ENCODE data around the gene FOXD2. TPM values are rescaled to one million over a fixed set of nuclear protein-coding genes. Genes with fewer than 3 reads are reported as not detected.

FOXD2 gene
- polyA plus RNA-seq, 2 of the 4 experiments (the other 2 are of a cell fraction): 0.13 to 0.35 TPM

- POLR2A ChIA-PET: no interaction called here
- 95% methylated on average over 5 of the region's 5 CpGs for WGBS (ENCODE audit: missing lambda C conversion rate)
- H3K9me3 ChIP-seq: no peaks in the 10 kb centered on the region
- CTCF ChIA-PET: interaction anchor here (1.4 kb wide), 1 partner anchor 17 kb away, joined by 3 read pairs; no protein-coding TSS in a partner anchor
- H3K27ac ChIP-seq: no peak overlapping the region
- no peak overlapping the region for H3K4me2 ChIP-seq
- TF ChIP-seq NFE2L2 (conservative IDR thresholded peaks at IDR 0.05; ENCODE audit: low read length): no peak
- TF ChIP-seq MAZ (IDR thresholded peaks at IDR 0.05; ENCODE audit: borderline replicate concordance, low read depth, low read length): no peak
- TF ChIP-seq, protein P1, sequence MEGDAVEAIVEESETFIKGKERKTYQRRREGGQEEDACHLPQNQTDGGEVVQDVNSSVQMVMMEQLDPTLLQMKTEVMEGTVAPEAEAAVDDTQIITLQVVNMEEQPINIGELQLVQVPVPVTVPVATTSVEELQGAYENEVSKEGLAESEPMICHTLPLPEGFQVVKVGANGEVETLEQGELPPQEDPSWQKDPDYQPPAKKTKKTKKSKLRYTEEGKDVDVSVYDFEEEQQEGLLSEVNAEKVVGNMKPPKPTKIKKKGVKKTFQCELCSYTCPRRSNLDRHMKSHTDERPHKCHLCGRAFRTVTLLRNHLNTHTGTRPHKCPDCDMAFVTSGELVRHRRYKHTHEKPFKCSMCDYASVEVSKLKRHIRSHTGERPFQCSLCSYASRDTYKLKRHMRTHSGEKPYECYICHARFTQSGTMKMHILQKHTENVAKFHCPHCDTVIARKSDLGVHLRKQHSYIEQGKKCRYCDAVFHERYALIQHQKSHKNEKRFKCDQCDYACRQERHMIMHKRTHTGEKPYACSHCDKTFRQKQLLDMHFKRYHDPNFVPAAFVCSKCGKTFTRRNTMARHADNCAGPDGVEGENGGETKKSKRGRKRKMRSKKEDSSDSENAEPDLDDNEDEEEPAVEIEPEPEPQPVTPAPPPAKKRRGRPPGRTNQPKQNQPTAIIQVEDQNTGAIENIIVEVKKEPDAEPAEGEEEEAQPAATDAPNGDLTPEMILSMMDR (IDR thresholded peaks at IDR 0.05): no peak
- TF ChIP-seq FOSL2 (IDR thresholded peaks at IDR 0.05): no peak
- TF ChIP-seq FOSL2 (CRISPR knock-in tag; IDR thresholded peaks at IDR 0.05): no peak
- TF ChIP-seq POLR2AphosphoS2 (conservative IDR thresholded peaks at IDR 0.05; ENCODE audit: low read length): no peak
- no peak for TF ChIP-seq NR3C1 (IDR thresholded peaks at IDR 0.05)
- no peak for TF ChIP-seq HEYL (CRISPR knock-in tag; IDR thresholded peaks at IDR 0.05)
- no peak for TF ChIP-seq ZSCAN20 (CRISPR knock-in tag; IDR thresholded peaks at IDR 0.05)
- no peak for TF ChIP-seq TFCP2L1 (CRISPR knock-in tag; IDR thresholded peaks at IDR 0.05)
- TF ChIP-seq PHF8 (IDR thresholded peaks at IDR 0.05; ENCODE audit: borderline replicate concordance, low read depth): no peak
- TF ChIP-seq KDM5A (IDR thresholded peaks at IDR 0.05): no peak
- TF ChIP-seq, protein P2, sequence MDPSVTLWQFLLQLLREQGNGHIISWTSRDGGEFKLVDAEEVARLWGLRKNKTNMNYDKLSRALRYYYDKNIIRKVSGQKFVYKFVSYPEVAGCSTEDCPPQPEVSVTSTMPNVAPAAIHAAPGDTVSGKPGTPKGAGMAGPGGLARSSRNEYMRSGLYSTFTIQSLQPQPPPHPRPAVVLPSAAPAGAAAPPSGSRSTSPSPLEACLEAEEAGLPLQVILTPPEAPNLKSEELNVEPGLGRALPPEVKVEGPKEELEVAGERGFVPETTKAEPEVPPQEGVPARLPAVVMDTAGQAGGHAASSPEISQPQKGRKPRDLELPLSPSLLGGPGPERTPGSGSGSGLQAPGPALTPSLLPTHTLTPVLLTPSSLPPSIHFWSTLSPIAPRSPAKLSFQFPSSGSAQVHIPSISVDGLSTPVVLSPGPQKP (IDR thresholded peaks at IDR 0.05; ENCODE audit: low read depth, low read length): no peak
- no peak for TF ChIP-seq EHF (CRISPR knock-in tag; IDR thresholded peaks at IDR 0.05)
- no peak for TF ChIP-seq GATA3 (IDR thresholded peaks at IDR 0.05; ENCODE audit: borderline replicate concordance)
- TF ChIP-seq HDAC2 (IDR thresholded peaks at IDR 0.05): no peak
- H3K4me3 ChIP-seq: no peak overlapping the region
- no peaks in the 10 kb centered on the region for H3K4me1 ChIP-seq
- DNase-seq (ENCODE audit: low read depth in 1 of 2, low spot score in 1 of 2) (no peak), FAIRE-seq (no peak), ATAC-seq (no peak)
Observed at GRCh38 chr1:47405697-47406096, 32.1 kb upstream of the FOXD2 start.

DNA sequence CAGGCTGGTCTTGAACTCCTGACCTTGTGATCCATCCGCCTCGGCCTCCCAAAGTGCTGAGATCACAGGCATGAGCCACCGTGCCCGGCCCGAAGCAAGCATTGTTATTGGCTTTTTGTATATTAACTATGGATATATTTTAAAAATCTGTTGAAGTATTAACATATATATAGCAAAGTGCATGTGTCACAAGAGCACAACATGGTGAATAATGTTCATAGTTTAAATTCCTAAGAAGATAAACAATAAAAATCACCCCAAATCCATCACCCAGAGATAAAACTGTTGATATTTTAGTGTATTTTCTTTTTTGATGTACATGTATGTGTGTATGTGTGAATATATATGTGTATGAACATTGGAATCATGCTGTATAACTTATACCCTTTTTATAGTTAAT lies 30.9 kb upstream of the FOXD2 start:
- FAIRE-seq (no peak), ATAC-seq (no peak), DNase-seq (ENCODE audit: low read depth in 1 of 2, low spot score in 1 of 2) (no peak)
- Histone ChIP-seq H3K27ac (no peak overlapping the region), H3K9me3 (no peaks in the 10 kb centered on the region), H3K4me1 (no peaks in the 10 kb centered on the region), H3K4me3 (no peak overlapping the region), H3K4me2 (no peak overlapping the region)
- CTCF ChIA-PET: interaction anchor here (1.4 to 2.4 kb wide), 3 partner anchors 17 to 29 kb away, joined by 4 to 8 read pairs (median 5); no protein-coding TSS in a partner anchor
- 68% methylated on average over 5 of the region's 5 CpGs for WGBS (ENCODE audit: missing lambda C conversion rate)
- TF ChIP-seq HOXB13 (CRISPR knock-in tag; IDR thresholded peaks at IDR 0.05; ENCODE audit: low read depth) (no peak), KDM1A (IDR thresholded peaks at IDR 0.05; ENCODE audit: low read depth) (no peak), USF2 (IDR thresholded peaks at IDR 0.05) (no peak), CHD4 (IDR thresholded peaks at IDR 0.05; ENCODE audit: borderline replicate concordance) (no peak), RAD21 (conservative IDR thresholded peaks at IDR 0.05 in 1 of 2, IDR thresholded peaks at IDR 0.05 in 1 of 2) (no peak), NPAS2 (CRISPR knock-in tag; IDR thresholded peaks at IDR 0.05; ENCODE audit: borderline replicate concordance) (no peak), CEBPB (IDR thresholded peaks at IDR 0.05) (no peak), JUNB (IDR thresholded peaks at IDR 0.05) (no peak), ESRRA (IDR thresholded peaks at IDR 0.05; ENCODE audit: borderline replicate concordance, low read length) (no peak), MAFK (IDR thresholded peaks at IDR 0.05; ENCODE audit: partially characterized antibody) (no peak), ZSCAN20 (CRISPR knock-in tag; IDR thresholded peaks at IDR 0.05) (no peak), BCL3 (IDR thresholded peaks at IDR 0.05) (no peak), ZNF302 (CRISPR knock-in tag; IDR thresholded peaks at IDR 0.05) (no peak), RCOR1 (IDR thresholded peaks at IDR 0.05; ENCODE audit: low read depth, low read length) (no peak), GATA3 (IDR thresholded peaks at IDR 0.05; ENCODE audit: borderline replicate concordance) (no peak), PHF8 (IDR thresholded peaks at IDR 0.05; ENCODE audit: borderline replicate concordance, low read depth) (no peak), RARB (CRISPR knock-in tag; IDR thresholded peaks at IDR 0.05) (no peak), HEYL (CRISPR knock-in tag; IDR thresholded peaks at IDR 0.05) (no peak), MYC (IDR thresholded peaks at IDR 0.05; ENCODE audit: borderline replicate concordance, low read length) (no peak)
- TF ChIP-seq, protein P3, sequence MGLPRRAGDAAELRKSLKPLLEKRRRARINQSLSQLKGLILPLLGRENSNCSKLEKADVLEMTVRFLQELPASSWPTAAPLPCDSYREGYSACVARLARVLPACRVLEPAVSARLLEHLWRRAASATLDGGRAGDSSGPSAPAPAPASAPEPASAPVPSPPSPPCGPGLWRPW (IDR thresholded peaks at IDR 0.05): no peak
- POLR2A ChIA-PET: no interaction called here

All from A549 (cell line).